HG03097 (cell line): ENCODE data around the gene PHF21A.

ENCODE experiments used
- ATAC-seq: cut with Tn5 transposase; IDR thresholded peaks from one replicate; pipeline ENCODE4 v1.9.1; 2021; ENCODE audit not compliant: unreplicated experiment, low FRiP score

PHF21A gene

GRCh38 chr11:45894555-45895247 is 226.6 kb downstream of the PHF21A start:
- ATAC-seq: no peak

- no peak for ATAC-seq
These were observed 228.4 kb downstream of the PHF21A start for GRCh38 chr11:45892856-45893255.

- ATAC-seq: no peak
These were observed 230.2 kb downstream of the PHF21A start for GRCh38 chr11:45890886-45891550.

- no peak for ATAC-seq
These were observed 231.3 kb downstream of the PHF21A start for GRCh38 chr11:45889966-45890365.

GRCh38 chr11:45889555-45889954 is 231.7 kb downstream of the PHF21A start:
- no peak for ATAC-seq

- ATAC-seq: no peak
These were observed 233.7 kb downstream of the PHF21A start for GRCh38 chr11:45887587-45887986.

GRCh38 chr11:45886816-45887520 is 234.3 kb downstream of the PHF21A start:
- no peak for ATAC-seq

- no peak for ATAC-seq
These were observed 235.1 kb downstream of the PHF21A start for GRCh38 chr11:45885921-45886721.

GRCh38 chr11:45885274-45885920 is 235.9 kb downstream of the PHF21A start, which contains the start of gene MAPK8IP1:
MAPK8IP1 (plus strand) TSS chr11:45885651; CDS start chr11:45885821, 170 bp downstream.
- no peak for ATAC-seq

GRCh38 chr11:45884596-45885185 is 236.6 kb downstream of the PHF21A start:
- no peak for ATAC-seq
